GM12892 (cell line): ENCODE data around the gene RSPRY1.

Experiments
- POLR2A ChIP-seq: IDR thresholded peaks from 2 replicates; pipeline ENCODE4 v1.6.1; 2011; ENCODE audit warnings: low read depth, low read length, control low read depth
- TAF1 ChIP-seq: IDR thresholded peaks from 2 replicates; pipeline ENCODE4 v1.6.1; 2011; ENCODE audit warnings: low read depth, mild to moderate bottlenecking, control low read depth, low read length, borderline replicate concordance

GRCh38 chr16:57263541-57264351 is 77.6 kb downstream of the RSPRY1 start:
- TF ChIP-seq POLR2A (no peak), TAF1 (no peak)
